GM12891 (cell line): ENCODE results near the gene PLXNB1.

Experiments used
- PAX5 ChIP-seq: IDR thresholded peaks from 2 replicates; pipeline ENCODE4 v1.6.1; 2011; ENCODE audit warnings: low read length, moderate library complexity, mild to moderate bottlenecking; ENCODE audit not compliant: insufficient read depth, severe bottlenecking
- POLR2A ChIP-seq: IDR thresholded peaks from 2 replicates; pipeline ENCODE4 v1.6.1; 2011; ENCODE audit warnings: low read depth, low read length, control low read depth
- POLR2AphosphoS5 ChIP-seq: IDR thresholded peaks from 2 replicates; pipeline ENCODE4 v1.6.1; 2011; ENCODE audit warnings: low read depth, low read length, control low read depth
- POU2F2 ChIP-seq: IDR thresholded peaks from 2 replicates; pipeline ENCODE4 v1.6.1; 2011; ENCODE audit warnings: low read depth, mild to moderate bottlenecking, control low read depth, low read length, moderate library complexity
- SPI1 ChIP-seq: IDR thresholded peaks from 2 replicates; pipeline ENCODE4 v1.6.1; 2011; ENCODE audit warnings: low read depth, low read length, control low read depth
- TAF1 ChIP-seq: IDR thresholded peaks from 2 replicates; pipeline ENCODE4 v1.6.1; 2011; ENCODE audit warnings: low read depth, low read length, control low read depth

DNA sequence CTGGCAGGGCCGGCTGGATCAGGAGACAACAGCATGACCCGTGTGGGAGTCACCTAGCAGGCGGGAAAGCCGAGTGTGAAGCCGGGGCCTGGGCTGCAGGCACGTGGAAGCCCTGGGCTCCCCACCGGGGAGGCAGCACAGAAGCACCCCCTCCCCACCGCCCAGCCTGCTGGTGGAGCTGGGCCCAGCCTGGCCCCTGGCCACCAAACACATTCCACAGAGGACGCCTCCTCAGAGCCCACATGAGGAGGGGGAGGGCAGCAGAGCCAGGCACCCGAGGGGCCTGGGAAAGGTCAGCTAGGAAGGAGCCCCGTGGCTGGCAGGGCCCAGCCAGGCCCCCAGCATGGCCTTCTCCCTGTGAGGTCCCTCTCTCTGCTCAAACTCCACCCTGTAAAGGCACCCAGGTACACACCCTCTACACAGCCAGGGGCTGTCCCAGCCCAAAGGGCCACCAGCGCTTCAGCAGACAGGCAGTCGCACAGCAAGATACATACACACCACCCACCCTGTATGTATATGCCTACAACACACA, 4.5 kb downstream of the PLXNB1 start:
- TF ChIP-seq POLR2A (no peak), POLR2AphosphoS5 (no peak), TAF1 (no peak), SPI1 (no peak), POU2F2 (no peak), PAX5 (no peak)
